SKM-1 treated with dmso at 0.1 percent for 144 hours (cell line): ENCODE data around the gene ZNF652.
"Not testable (repeated sequence)": the region's sequence is repeated elsewhere in the genome, so short reads cannot be mapped to it uniquely, and the experiment has no call there.

Experiments
- DNase-seq: peaks from one replicate; lab custom pipeline; 2025; ENCODE audit not compliant: unreplicated experiment; lab: John Stamatoyannopoulos, UW

The ZNF652 gene

DNA sequence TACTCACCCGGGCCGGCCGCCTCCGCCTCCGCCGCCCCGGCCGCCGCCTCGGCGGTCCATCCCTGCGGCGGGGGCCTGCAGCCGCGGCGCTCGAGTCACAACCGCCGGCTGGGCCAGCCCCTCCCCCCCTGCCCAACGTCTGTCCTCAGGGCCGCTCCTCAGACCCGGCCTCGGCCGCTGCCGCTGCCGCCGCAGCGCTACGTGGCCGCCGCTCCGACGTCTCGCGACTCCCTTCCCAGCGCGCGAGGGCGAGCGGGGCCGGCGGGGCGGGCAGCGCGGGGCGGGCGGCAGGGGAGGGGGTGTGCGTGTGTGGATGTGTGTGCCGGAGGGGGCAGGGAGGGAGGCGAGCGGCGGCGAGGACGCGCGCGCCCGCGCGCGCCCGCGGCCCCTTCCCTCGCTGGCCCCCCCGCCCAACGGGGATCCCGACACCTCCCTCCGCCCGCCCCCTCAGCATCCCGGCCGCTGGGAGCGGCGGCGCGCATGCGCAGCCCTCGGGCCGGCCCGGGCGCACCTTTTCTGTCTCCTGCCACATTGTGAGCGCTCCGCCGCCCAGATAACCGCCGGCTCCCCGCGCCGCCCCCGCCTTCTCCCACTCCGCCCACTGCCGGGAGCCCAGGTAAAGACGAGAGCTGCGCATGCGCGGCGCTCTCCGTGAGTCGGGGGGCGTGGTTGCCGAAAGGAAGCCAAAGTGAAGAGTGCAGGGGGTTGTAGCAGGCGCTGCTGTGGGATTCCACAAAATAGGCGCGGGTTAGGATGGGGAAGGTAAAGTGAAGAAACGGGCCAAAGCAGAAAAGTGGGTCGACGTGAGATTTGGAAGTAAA lies at the start of gene ZNF652:
ZNF652 (minus strand) TSS at position 349 of the 821 bp plus-strand sequence. CDS start 44,525 bp downstream, outside the sequence.
- DNase-seq, result peak; percentile 82

DNA sequence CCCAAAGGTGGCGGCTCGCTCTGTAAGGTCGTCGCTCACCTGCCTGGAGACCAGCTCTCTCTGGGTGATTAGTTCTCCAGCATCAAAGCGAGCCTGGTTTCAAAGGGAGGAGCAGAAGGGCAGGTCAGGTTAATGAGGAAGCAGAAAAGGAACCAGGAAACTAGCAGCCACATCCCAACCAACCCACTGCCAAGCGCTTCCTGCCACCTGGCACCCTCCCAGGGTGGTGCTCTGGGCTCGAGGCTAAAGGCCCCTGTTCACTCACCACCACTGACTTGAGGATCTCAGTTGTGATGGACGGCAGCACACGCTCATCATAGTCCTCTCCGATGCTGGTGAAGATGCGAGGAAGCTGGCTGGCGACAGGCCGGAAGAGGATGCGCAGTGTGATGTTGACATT lies 47.0 kb upstream of the ZNF652 start:
- no peak for DNase-seq

DNA sequence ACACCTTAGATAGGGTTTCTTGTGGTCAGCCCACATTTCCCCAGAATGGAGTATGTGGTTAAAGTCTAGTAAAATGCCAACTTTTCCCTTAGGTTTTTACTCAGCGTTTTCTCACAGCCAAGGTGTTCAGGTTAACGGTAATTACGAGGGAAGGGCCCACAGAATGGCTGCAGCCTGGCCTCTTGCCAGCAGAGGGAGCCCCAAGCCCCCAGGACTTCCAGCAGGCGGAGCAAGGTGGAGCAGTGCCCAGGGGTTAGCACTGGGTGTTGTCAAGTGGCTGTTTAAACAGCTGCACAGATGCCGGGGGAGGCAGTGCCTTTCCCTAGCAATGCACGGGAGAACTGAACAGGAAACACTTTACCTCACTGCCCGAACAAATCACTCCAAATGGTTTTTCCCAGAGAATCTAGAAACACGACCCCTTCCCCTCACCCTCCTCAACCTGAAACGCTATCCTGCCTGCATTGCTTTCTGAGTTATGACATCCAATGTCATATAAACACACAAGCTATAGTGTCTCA lies 46.0 kb upstream of the ZNF652 start:
- peak; percentile 65 for DNase-seq

DNA sequence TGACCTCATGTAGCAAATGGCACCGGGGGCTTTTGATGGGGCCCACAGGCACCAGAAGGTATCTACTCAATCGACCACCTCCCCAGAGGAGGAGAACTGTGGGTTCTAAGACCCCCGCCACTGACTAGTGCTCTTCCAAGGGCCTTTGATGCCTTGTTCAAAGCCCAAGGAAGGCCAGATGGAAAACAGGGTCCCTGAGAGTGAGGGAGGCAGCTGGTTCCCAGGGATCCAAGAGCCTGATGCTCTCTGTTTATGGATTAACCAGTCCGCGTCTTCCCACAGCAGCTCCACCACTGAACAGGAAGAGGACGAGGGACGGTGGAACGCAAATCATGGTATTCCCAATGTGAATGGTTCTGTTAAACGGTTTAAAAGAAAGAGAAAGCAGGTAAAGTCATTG lies 45.0 kb upstream of the ZNF652 start:
- DNase-seq, result no peak

DNA sequence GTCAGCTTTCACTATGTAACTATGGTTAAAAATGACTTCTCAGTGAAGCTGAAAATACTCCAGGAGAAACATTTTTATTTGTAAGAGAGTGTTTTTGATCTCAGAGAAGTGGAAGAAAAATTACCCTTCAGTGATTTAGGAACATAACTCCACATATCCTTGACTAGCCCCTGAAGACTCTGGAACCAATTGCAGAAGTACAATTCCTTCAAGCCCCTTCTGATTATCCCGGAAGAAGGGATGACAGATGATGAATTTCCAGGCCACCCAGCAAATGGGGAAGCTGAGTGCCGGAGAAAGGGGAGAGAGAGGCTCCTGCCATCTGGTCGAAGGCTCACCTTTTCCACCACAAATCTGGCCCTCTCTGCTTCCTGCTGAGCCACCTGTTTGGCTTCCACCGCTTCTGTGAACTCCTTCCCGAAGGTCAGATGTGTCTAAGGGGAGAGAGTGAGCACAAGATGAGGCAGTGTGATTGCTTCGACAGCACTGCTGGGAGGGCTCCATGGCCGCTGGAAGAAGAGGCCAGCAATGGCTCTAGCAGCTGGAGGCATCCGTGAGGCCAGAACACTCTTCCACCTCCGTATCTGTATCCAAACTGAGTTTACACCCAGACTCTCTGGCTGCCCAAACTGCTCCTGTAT lies 44.5 kb upstream of the ZNF652 start:
- DNase-seq, result no peak

DNA sequence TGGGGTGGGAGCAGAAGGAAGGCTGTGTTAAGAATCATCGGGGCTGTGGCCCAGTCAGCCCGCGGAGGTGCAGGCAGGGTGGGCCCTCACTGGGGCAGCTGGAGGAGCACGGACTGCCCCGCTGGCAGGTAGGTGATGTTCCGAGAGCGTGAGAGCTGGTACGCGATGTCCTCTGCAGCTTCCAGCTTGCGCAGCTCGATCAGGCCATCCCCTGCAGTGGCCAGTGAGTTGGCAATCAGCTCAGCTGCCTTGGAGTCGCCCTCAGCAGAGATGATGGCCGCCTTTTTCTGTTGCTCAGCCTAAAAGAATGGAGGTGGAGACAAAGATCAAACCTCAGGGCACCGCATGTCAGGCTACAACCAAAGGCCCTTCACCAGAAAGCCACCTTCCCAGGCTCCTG lies 42.9 kb upstream of the ZNF652 start:
- no peak for DNase-seq

DNA sequence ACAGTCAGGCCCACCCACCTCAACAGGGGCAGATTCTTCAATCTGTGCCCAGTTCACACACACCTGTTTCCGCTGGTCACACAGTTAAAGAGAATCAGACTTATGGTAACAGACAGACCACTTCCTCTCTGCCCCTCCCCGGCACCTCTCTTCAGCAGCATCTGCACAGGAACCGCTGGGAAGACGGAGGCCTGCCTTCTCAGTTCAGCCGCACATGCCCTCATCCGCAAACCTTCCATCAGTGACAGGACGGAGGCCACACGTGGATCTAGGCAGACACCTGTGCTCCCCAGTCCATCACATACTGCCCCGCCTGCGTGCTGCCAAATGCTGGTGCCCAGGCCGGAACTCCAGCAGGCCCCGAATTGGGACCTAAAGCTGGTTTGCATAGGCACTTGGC lies 42.3 kb upstream of the ZNF652 start:
- no peak for DNase-seq

DNA sequence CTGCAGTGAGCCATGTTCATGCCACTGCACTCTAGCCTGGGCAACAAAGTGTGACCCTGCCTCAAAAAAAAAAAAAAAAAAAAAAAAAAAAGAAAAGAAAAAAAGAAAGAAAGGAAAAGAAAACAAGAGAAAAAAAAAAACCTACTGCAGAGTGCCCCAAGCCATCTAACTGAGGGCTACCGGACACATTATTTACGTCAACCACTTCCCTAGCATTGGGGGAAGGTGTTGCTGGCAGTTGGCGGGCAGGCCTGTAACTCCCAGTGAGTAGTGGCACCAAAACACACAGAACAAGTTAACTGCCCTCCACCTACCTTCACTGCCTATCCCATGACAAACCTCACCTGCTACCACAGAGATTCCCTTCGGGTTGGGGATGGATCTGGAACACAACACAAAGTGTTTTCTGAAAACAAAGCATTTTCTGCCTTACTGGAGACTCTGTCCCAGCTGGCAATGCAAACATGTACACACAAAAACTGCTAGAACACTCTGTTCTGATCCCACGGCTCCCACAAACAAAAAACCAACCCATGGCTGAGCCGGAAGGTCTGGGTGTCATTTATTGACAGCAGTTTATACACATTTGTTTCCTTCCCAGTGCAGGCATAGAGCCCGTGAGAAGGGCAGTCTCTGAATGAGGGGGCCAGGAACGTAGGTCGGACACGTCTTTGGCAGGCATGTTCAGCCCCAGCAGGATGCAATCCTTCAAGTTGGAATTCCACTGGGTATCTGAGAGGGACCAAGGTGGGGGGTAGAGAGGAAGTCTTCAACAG lies 41.7 kb upstream of the ZNF652 start:
- no peak for DNase-seq

DNA sequence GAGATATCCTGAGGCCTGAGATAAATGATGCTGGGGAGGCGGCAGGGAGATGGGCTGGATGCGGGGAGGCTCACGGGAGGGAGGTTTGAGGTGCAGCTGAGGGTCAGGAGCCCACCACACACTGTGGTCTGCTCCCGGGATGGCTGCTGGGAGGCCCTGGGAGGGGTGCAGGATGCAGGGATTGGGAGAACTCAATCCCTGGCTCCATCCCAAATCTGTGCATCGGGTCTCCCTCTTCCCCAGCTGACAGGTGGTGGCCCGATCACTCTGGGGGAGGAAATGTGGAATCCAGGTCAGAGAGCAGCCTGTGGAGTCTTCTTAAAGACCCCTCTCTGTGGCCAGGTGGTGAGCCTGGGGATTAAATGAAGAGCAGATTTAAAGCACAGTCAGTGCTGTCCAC lies 40.7 kb upstream of the ZNF652 start:
- no peak for DNase-seq

DNA sequence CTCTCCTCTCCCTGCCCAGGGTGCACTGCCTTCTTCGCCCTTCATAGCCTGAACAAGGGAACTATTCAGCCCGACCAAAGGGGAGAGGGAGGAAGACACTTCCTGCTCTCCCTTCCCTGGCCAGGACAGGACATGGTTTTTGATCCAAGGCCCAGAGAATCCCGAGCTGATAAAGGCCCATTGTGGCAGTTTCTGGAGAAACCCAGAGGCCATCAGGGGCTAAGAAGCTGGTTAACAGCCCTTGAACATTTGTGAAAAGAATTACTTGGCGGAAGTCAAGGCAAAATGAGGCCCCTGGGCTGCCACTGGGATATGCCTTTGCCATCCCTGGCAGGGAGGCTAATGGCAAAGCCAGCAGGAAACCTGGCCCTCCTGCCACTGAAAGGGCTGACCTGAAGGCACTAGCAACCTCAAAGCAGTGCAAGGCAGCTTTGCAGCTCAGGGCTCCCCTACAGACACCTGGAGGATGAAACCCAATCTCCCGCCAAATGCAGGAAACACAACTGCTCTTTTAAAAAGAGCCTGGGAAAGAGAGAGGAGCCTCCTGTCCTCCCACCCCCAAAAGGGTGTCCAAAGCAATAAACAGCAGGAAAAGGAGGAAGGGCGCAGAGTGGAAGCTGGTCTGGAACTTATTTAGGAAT lies 40.0 kb upstream of the ZNF652 start:
- no peak for DNase-seq

DNA sequence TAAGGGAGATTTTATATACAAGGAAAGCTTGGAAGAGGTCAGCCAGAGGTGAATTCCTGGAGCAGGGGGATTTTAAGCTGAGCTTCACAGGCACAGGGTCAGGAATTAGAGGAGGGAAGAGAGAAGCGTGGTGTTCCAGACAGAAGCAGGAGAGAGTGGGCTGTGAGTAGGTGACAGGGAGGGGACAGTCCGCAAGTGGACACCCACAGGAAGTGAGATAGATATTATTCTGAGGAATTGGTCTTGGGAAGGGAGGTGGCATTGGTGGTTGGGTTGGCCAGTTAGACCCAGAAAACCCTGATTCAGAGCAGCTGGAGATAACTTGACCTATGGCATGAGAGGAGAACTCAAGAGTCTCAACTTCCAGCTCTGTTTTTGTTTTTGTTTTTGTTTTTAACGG lies 37.9 kb upstream of the ZNF652 start:
- no peak for DNase-seq

DNA sequence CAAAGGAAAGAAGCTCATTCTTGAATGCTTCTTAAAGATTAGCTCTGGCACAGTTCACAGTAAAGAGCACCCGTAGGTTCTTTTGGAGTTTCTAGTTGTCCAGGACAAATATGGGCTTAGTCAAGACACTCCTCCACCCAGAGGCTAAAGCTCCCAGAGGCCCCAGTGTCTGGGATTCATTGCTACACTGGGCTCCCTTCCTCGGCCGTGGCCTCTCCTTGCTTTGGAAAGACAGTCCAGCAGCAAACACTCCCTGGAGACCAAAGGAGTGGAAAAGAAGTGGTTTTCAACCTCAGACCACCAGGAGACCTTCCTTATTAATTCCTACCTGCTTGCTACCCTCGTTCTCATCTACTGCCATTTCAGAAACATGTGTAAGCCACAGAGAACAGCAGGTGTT lies 35.5 kb upstream of the ZNF652 start:
- DNase-seq, result no peak

DNA sequence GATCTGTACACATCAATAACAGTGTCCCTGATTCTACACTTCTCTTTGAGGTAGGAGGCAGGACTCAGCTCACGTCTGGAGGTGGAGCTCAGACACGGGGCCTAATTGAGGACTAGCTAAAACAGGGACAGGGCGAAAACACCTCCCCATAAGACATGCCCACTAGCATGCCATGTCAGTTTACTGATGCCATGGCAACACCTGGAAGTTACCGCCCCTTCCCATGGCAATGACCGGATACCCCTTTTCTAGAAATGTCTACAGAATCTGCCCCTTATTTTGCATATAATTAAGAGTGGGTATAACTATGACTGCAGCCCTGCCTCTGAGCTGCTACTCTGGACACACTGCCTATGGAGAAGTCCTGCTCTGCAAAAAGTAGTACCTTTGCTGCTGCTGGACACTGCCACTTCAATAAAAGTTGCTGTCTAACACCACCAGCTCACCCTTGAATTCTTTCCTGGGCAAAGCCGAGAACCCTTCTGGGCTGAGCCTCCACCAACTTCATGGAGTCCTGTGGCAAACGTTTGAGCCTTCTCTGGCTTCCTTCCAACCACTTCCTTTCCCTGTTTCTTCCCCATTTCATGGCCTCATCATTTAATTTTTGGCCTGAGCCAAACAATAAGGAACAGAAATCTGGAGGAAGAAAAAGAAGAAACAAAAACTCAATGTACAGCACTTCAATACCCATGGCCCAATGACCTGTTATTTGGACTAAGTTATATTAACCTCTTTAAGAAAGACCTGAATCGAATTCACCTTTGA lies 31.6 kb upstream of the ZNF652 start:
- DNase-seq, result peak; percentile 43

DNA sequence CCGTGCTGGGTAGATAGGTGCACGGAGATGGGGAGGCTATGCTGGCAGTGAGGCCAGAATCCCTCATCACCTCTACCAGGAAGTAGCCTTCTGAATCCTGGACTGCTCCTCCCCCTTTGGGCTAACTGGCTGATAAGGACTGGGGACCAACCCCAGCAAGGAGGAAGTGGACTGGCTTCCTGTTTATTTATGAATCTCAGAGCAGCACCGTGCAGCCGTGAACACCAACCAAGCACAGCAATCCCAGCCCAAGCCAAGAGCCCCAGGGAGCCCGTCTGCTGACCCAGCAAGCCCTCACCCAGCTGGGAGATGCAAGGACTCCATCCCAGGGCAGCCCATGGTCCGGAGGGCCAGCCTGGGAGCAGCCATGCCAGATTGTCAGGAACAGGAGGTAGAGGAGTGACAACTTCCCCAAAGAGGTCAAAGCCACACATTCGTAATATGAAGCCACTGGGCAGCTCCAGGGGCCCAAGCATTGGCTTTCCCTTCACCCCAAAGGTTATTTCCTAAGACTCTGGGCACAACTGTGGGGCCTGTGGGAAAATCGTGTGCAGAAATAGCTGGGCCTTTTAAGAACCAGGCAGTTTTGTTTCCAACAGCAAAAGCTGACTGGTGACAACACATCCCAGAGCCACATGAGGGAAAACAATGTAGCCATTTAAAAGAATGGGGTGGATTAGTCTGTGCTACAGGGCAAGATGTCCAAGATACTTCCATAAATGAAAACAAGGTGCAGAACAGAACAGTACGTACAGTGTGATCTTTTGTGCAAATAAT lies 28.7 kb upstream of the ZNF652 start:
- DNase-seq, result peak; percentile 92

DNA sequence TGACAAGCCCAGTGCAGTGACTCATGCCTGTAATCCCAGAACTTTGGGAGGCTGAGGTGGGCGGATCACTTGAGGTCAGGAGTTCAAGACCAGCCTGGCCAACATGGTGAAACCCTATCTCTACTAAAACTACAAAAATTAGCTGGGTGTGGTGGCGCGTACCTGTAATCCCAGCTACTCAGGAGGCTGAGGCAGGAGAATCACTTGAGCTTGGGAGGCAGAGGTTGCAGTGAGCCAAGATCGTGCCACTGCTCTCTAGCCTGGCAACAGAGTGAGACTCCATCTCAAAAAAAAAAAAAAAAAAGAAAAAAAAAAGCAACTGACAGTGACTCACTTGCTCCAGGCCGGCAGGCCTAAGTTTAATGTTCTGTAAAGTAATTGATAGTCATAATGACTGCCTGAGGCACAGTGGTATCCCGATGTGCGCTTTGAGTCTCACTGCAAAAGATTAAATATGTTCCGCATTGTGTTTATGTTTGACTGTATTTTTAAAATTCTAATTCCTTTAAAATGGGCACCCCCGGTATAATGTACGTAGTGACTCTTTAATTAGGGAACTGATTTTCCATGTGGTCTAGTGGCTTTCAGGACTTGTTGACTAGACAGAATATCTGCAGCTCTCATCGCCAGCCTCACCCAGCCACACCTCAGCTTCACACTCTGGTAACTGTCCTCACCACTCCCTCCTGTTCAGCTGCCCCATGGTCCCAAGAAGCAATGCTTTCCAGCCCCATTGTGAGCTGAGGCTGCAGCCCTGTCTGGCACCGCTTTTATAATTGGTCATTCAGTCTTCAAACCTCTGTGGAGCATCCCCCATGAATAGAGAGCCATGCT lies 27.7 kb upstream of the ZNF652 start:
- DNase-seq, result not testable (repeated sequence)

DNA sequence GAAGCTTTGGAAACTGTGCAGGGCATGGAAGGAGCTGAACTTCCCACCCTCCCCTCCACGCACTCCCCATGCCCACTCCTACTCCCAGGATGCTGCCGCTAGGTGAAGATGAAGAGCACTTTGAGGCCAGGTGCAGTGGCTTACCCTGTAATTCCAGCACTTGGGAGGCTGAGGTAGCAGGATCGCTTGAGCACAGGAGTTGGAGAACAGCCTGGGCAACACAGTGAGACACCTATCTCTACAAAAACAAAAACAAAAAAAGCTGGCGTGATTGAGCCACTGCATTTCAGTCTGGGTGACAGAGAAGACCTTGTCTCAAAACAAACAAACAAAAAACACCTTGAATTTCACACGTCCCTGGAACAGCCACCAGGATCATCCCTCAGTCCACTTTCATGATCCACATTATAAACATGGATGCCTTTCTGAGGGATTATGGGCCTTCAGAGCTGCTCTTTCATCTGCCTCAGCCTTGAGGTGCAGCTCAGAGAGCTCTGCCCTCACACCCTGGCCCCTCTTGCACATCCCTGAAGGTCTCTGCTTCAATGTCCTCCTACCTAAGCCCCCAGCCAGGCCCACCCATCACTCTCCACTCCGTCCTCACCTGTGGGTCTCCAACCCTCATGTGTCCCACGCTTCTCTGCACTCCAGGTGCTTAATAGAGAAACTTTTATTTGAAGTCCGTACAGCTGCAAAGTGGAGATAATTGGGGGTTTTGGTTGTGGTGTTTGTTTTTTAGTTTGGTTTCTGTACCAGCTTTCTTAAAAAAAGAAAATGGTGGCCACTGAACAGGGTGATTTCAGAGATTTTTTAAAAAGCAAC lies 26.9 kb upstream of the ZNF652 start:
- DNase-seq, result no peak

DNA sequence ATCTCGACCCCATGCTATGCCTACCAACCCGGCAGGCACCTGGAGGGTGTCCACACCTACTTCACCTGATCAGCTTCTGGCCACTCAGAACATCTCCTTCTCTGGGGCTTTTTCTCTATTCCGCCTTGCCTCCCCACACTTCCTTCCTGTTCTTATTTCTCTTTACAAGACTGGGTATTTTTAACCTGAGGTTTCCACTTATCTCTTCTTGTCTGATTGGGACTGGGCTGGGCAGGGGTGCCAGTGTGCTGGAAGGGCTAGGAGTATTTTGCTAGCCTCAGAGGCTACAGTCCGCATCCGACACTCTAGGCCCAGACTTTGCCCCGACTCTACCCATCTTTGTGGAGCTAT lies 26.2 kb upstream of the ZNF652 start:
- peak; percentile 67 for DNase-seq
